ENCODE data around the gene LDLR. TPM values are rescaled to one million over a fixed set of nuclear protein-coding genes. Genes with fewer than 3 reads are reported as not detected.
"Not testable (repeated sequence)": the region's sequence is repeated elsewhere in the genome, so short reads cannot be mapped to it uniquely, and the experiment has no call there.

The LDLR gene
- total RNA-seq, 1 donor from 2014 or later, result 99.2 TPM

GRCh38 chr19:11101057-11101456 lies 11.8 kb downstream of the LDLR start:
- Mint-ChIP-seq H3K9me3 (peaks cover 4% of the 10 kb centered on the region), H3K27me3 (ENCODE audit: low read depth) (no peaks in the 10 kb centered on the region), H3K4me1 (no peaks in the 10 kb centered on the region), H3K4me3 (no peak overlapping the region), H3K36me3 (peaks cover 43% of the 10 kb centered on the region), H3K27ac (no peak overlapping the region)
- no peak for DNase-seq (ENCODE audit: low spot score in 2 of 2, unreplicated experiment in 2 of 2)
- TF ChIP-seq, protein P1, sequence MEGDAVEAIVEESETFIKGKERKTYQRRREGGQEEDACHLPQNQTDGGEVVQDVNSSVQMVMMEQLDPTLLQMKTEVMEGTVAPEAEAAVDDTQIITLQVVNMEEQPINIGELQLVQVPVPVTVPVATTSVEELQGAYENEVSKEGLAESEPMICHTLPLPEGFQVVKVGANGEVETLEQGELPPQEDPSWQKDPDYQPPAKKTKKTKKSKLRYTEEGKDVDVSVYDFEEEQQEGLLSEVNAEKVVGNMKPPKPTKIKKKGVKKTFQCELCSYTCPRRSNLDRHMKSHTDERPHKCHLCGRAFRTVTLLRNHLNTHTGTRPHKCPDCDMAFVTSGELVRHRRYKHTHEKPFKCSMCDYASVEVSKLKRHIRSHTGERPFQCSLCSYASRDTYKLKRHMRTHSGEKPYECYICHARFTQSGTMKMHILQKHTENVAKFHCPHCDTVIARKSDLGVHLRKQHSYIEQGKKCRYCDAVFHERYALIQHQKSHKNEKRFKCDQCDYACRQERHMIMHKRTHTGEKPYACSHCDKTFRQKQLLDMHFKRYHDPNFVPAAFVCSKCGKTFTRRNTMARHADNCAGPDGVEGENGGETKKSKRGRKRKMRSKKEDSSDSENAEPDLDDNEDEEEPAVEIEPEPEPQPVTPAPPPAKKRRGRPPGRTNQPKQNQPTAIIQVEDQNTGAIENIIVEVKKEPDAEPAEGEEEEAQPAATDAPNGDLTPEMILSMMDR (IDR thresholded peaks at IDR 0.05; ENCODE audit: unreplicated experiment), result no peak

DNA sequence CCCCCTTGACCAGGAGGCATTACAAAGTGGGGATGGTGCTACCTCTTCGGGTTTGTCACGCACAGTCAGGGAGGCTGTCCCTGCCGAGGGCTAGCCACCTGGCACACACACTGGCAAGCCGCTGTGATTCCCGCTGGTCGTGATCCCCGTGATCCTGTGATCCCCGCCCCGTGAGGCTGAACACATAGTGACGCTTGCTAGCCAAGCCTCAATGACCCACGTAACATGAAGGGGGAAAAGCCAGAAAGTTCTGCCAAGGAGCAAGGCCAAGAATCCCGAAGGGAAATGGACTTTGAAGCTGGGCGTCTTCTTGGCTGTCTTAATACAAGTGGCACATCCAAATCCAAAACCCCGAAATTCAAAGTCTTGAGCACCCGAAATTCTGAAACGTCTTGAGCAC lies 13.7 kb downstream of the LDLR start:
- peaks cover 4% of the 10 kb centered on the region for H3K9me3 Mint-ChIP-seq
- no peaks in the 10 kb centered on the region for H3K4me1 Mint-ChIP-seq
- H3K27ac Mint-ChIP-seq, result no peak overlapping the region
- no peak overlapping the region for H3K4me3 Mint-ChIP-seq
- H3K27me3 Mint-ChIP-seq (ENCODE audit: low read depth), result no peaks in the 10 kb centered on the region
- peaks cover 37% of the 10 kb centered on the region for H3K36me3 Mint-ChIP-seq
- TF ChIP-seq, protein P1 (IDR thresholded peaks at IDR 0.05; ENCODE audit: unreplicated experiment), result no peak
- no peak for DNase-seq (ENCODE audit: low spot score in 2 of 2, unreplicated experiment in 2 of 2)

DNA sequence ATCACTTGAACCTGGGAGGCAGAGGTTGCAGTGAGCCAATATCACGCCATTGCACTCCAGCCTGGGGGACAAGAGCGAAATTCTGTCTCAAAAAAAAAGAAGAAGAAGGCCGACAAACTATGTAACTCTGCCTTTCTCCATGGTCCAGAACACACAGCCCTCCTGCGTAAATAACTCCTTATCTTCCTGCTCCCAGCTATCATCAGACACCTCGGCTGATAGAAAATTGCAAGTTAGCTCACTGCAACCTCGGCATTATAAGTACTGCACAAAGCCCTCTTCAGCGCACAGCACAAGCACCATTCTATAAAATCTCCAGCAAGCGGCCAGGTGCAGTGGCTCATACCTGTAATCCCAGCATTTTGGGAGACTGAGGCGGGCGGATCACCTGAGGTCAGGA lies 14.4 kb downstream of the LDLR start:
- H3K27me3 Mint-ChIP-seq (ENCODE audit: low read depth); H3K9me3 Mint-ChIP-seq; DNase-seq (ENCODE audit: low spot score in 2 of 2, unreplicated experiment in 2 of 2); H3K4me3 Mint-ChIP-seq; H3K4me1 Mint-ChIP-seq: not testable (repeated sequence)
- H3K36me3 Mint-ChIP-seq, result peaks cover 39% of the 10 kb centered on the region
- peak overlapping the region; percentile 59 for H3K27ac Mint-ChIP-seq

- no peaks in the 10 kb centered on the region for H3K27me3 Mint-ChIP-seq (ENCODE audit: low read depth)
- no peak overlapping the region for H3K27ac Mint-ChIP-seq
- DNase-seq (ENCODE audit: low spot score in 2 of 2, unreplicated experiment in 2 of 2), result no peak
- no peaks in the 10 kb centered on the region for H3K4me1 Mint-ChIP-seq
- peaks cover 33% of the 10 kb centered on the region for H3K36me3 Mint-ChIP-seq
- no peak overlapping the region for H3K4me3 Mint-ChIP-seq
- TF ChIP-seq, protein P1 (IDR thresholded peaks at IDR 0.05; ENCODE audit: unreplicated experiment), result no peak
- no peaks in the 10 kb centered on the region for H3K9me3 Mint-ChIP-seq
Measured at GRCh38 chr19:11105014-11105636, 15.9 kb downstream of the LDLR start.

GRCh38 chr19:11106477-11106876 lies 17.2 kb downstream of the LDLR start:
- Mint-ChIP-seq H3K4me1 (no peaks in the 10 kb centered on the region), H3K27me3 (ENCODE audit: low read depth) (no peaks in the 10 kb centered on the region), H3K4me3 (no peak overlapping the region), H3K9me3 (no peaks in the 10 kb centered on the region), H3K27ac (no peak overlapping the region), H3K36me3 (peaks cover 27% of the 10 kb centered on the region)
- TF ChIP-seq, protein P1 (IDR thresholded peaks at IDR 0.05; ENCODE audit: unreplicated experiment), result no peak
- DNase-seq (ENCODE audit: low spot score in 2 of 2, unreplicated experiment in 2 of 2), result no peak

DNA sequence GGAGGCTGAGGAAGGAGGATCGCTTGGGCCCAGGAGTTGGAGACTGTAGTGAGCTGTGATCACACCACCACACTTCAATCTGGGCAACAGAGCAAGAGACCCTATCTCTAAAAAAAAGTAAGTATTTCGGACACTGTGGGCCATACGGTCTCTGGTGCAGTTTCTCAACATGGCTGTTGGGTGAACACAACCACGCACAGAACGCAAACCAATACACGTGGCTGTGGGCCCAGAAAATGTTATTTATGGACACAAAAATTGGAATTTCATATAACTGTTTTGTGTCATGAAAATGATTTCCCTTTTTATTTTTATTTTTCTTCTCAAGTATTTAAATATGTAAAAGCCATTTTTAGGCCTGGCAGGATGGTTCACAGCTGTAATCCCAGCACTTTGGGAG lies 19.5 kb downstream of the LDLR start:
- Mint-ChIP-seq H3K9me3 (no peaks in the 10 kb centered on the region), H3K27ac (no peak overlapping the region)

More for the DNA sequence above, 19.5 kb downstream of the LDLR start:
- H3K4me3 Mint-ChIP-seq, result no peak overlapping the region
- peaks cover 23% of the 10 kb centered on the region for H3K36me3 Mint-ChIP-seq
- DNase-seq (ENCODE audit: low spot score in 2 of 2, unreplicated experiment in 2 of 2), result no peak
- H3K27me3 Mint-ChIP-seq (ENCODE audit: low read depth), result no peaks in the 10 kb centered on the region
- TF ChIP-seq, protein P1 (IDR thresholded peaks at IDR 0.05; ENCODE audit: unreplicated experiment), result no peak
- no peaks in the 10 kb centered on the region for H3K4me1 Mint-ChIP-seq

Measured in mesothelial cell of epicardium (in vitro differentiated cells).